MM.1S (cell line): Measurements from ENCODE around the gene VAV2.

Experiments used
- DNase-seq: peaks from one replicate; pipeline ENCODE4 v3.0.0-alpha.2; 2015
- H2AFZ ChIP-seq: fragments of 300-600 bp; sonication (generic); 2 replicates; pipeline ENCODE4 v1.6.0; 2016; ENCODE audit warnings: antibody characterized with exemption, low read length
- H3F3A ChIP-seq: fragments of 300-600 bp; sonication (generic); 2 replicates; pipeline ENCODE4 v1.6.1; 2016; ENCODE audit warnings: mild to moderate bottlenecking, antibody characterized with exemption, low read length, moderate library complexity, mixed read lengths; ENCODE audit not compliant: insufficient read depth
- H3K27ac ChIP-seq: fragments of 300-600 bp; sonication (generic); 2 replicates; pipeline ENCODE4 v1.5.1; 2016; ENCODE audit warnings: mild to moderate bottlenecking, low read length
- H3K27me3 ChIP-seq: fragments of 300-600 bp; sonication (generic); replicated peaks from 2 replicates; pipeline ENCODE4 v1.6.0; 2016; ENCODE audit warnings: low read length; ENCODE audit not compliant: insufficient read depth
- H3K36me3 ChIP-seq: fragments of 300-600 bp; sonication (generic); replicated peaks from 2 replicates; pipeline ENCODE4 v1.6.1; 2016; ENCODE audit warnings: mild to moderate bottlenecking, low read length, mixed read lengths; ENCODE audit not compliant: insufficient read depth
- H3K4me1 ChIP-seq: fragments of 300-600 bp; sonication (generic); 2 replicates; pipeline ENCODE4 v1.6.1; 2016; ENCODE audit warnings: low read length, mixed read lengths
- H3K4me2 ChIP-seq: fragments of 300-600 bp; sonication (generic); 2 replicates; pipeline ENCODE4 v1.6.0; 2016; ENCODE audit warnings: low read depth, low read length
- H3K4me3 ChIP-seq: fragments of 300-600 bp; sonication (generic); 2 replicates; pipeline ENCODE4 v1.5.1; 2016; ENCODE audit warnings: low read length, mixed read lengths
- H3K79me2 ChIP-seq: fragments of 300-600 bp; sonication (generic); 2 replicates; pipeline ENCODE4 v1.6.1; 2016; ENCODE audit warnings: mixed run types, low read length, mixed read lengths
- H3K9ac ChIP-seq: fragments of 300-600 bp; sonication (generic); 2 replicates; pipeline ENCODE4 v1.6.1; 2016; ENCODE audit warnings: low read length, mixed read lengths
- H3K9me2 ChIP-seq: fragments of 300-600 bp; sonication (generic); replicated peaks from 2 replicates; pipeline ENCODE4 v1.6.1; 2016; ENCODE audit warnings: mild to moderate bottlenecking, low read length, mixed read lengths; ENCODE audit not compliant: insufficient read depth
- H3K9me3 ChIP-seq: fragments of 300-600 bp; sonication (generic); replicated peaks from 2 replicates; pipeline ENCODE4 v1.6.1; 2016; ENCODE audit warnings: mild to moderate bottlenecking, low read length, mixed read lengths; ENCODE audit not compliant: insufficient read depth
- H4K20me1 ChIP-seq: fragments of 300-600 bp; sonication (generic); 2 replicates; pipeline ENCODE4 v1.6.1; 2016; ENCODE audit warnings: mild to moderate bottlenecking, low read length, moderate library complexity, mixed read lengths; ENCODE audit not compliant: insufficient read depth
- CTCF ChIP-seq: fragments of 300-600 bp; sonication (generic); IDR thresholded peaks from 2 replicates; pipeline ENCODE4 v1.5.1; 2016; ENCODE audit warnings: antibody characterized with exemption, low read length, mixed read lengths
- EZH2 ChIP-seq: fragments of 300-600 bp; sonication (generic); optimal IDR thresholded peaks from 2 replicates; pipeline ENCODE3; 2017; ENCODE audit warnings: low read depth, mild to moderate bottlenecking, antibody characterized with exemption, low read length, mixed read lengths
- EZH2phosphoT487 ChIP-seq: fragments of 300-600 bp; sonication (generic); IDR thresholded peaks from 2 replicates; pipeline ENCODE4 v1.6.1; 2018; ENCODE audit warnings: antibody characterized with exemption, low read length

Gene VAV2

GRCh38 chr9:133905493-133905892, 86.6 kb downstream of the VAV2 start:
- no peak overlapping the region for H2AFZ ChIP-seq
- H4K20me1 ChIP-seq: no peaks in the 10 kb centered on the region
- H3K9ac ChIP-seq: no peak overlapping the region
- DNase-seq: no peak
- no peaks in the 10 kb centered on the region for H3F3A ChIP-seq
- H3K4me1 ChIP-seq: no peaks in the 10 kb centered on the region
- H3K36me3 ChIP-seq: no peaks in the 10 kb centered on the region
- H3K9me3 ChIP-seq: no peaks in the 10 kb centered on the region
- no peak overlapping the region for H3K27ac ChIP-seq
- no peak overlapping the region for H3K4me3 ChIP-seq
- peaks cover 42% of the 10 kb centered on the region for H3K27me3 ChIP-seq
- TF ChIP-seq EZH2phosphoT487 (no peak), CTCF (no peak), EZH2 (no peak)
- no peak overlapping the region for H3K4me2 ChIP-seq
- no peaks in the 10 kb centered on the region for H3K79me2 ChIP-seq
- H3K9me2 ChIP-seq: no peaks in the 10 kb centered on the region

- Histone ChIP-seq H4K20me1 (no peaks in the 10 kb centered on the region), H3K4me1 (no peaks in the 10 kb centered on the region)
Measured at GRCh38 chr9:133904346-133905090, 87.6 kb downstream of the VAV2 start.

GRCh38 chr9:133901184-133901835, 90.8 kb downstream of the VAV2 start:
- Histone ChIP-seq H3K9ac (no peak overlapping the region), H3K27me3 (peaks cover 50% of the 10 kb centered on the region), H3F3A (no peaks in the 10 kb centered on the region), H3K9me2 (no peaks in the 10 kb centered on the region), H3K4me1 (no peaks in the 10 kb centered on the region), H2AFZ (no peak overlapping the region), H3K4me3 (no peak overlapping the region), H3K79me2 (no peaks in the 10 kb centered on the region), H3K9me3 (no peaks in the 10 kb centered on the region), H3K27ac (no peak overlapping the region), H3K4me2 (no peak overlapping the region), H3K36me3 (no peaks in the 10 kb centered on the region), H4K20me1 (no peaks in the 10 kb centered on the region)
- DNase-seq: no peak
- no peak for TF ChIP-seq EZH2
- TF ChIP-seq CTCF: no peak
- no peak for TF ChIP-seq EZH2phosphoT487

More at GRCh38 chr9:133904346-133905090, 87.6 kb downstream of the VAV2 start:
- Histone ChIP-seq H3K9me3 (no peaks in the 10 kb centered on the region), H3F3A (no peaks in the 10 kb centered on the region), H3K9ac (no peak overlapping the region), H3K36me3 (no peaks in the 10 kb centered on the region), H3K27me3 (peaks cover 41% of the 10 kb centered on the region), H3K27ac (no peak overlapping the region), H3K79me2 (no peaks in the 10 kb centered on the region), H3K9me2 (no peaks in the 10 kb centered on the region), H3K4me3 (no peak overlapping the region), H2AFZ (no peak overlapping the region), H3K4me2 (no peak overlapping the region)
- DNase-seq: no peak
- TF ChIP-seq CTCF: no peak
- TF ChIP-seq EZH2: no peak
- TF ChIP-seq EZH2phosphoT487: no peak
